Activated naive CD4-positive, alpha-beta T cell treated with anti-CD3 and anti-CD28 coated beads, Interleukin-2, amount 10 ng/mL, durations not matched to agents 5 hours and 36 hours (primary cell): ENCODE data around the gene GLB1L. TPM values are rescaled to one million over a fixed set of nuclear protein-coding genes. Genes with fewer than 3 reads are reported as not detected.

Experiments used
- microRNA-seq: library from miRNA; unstranded; fragments of <30 nt; microRNA quantifications from one replicate; pipeline ENCODE4 v1.2.0, GENCODE V29; 2022; ENCODE audit warnings: borderline microRNAs expressed, borderline replicate concordance
- total RNA-seq, 2 experiments: library from RNA; stranded (reverse); gene quantifications; one replicate each; pipeline ENCODE4 v1.2.3, GENCODE V29; 2021

The GLB1L gene
- total RNA-seq, result 1 to 10 TPM; 2.9 to 4.9 TPM

GRCh38 chr2:219245148-219245898 lies at the start of gene GLB1L, which contains the start of gene STK16:
Gene GLB1L (minus strand): TSS chr2:219245444. CDS start chr2:219243573, 1,871 bp downstream.
Gene STK16 (plus strand): TSS chr2:219245479. CDS start chr2:219246000, 521 bp downstream.

GRCh38 chr2:219279151-219279915 lies 34.1 kb upstream of the GLB1L start, which contains the start of gene DNAJB2:
Gene DNAJB2 (plus strand): TSS chr2:219279366. CDS start chr2:219279834, 468 bp downstream.

DNA sequence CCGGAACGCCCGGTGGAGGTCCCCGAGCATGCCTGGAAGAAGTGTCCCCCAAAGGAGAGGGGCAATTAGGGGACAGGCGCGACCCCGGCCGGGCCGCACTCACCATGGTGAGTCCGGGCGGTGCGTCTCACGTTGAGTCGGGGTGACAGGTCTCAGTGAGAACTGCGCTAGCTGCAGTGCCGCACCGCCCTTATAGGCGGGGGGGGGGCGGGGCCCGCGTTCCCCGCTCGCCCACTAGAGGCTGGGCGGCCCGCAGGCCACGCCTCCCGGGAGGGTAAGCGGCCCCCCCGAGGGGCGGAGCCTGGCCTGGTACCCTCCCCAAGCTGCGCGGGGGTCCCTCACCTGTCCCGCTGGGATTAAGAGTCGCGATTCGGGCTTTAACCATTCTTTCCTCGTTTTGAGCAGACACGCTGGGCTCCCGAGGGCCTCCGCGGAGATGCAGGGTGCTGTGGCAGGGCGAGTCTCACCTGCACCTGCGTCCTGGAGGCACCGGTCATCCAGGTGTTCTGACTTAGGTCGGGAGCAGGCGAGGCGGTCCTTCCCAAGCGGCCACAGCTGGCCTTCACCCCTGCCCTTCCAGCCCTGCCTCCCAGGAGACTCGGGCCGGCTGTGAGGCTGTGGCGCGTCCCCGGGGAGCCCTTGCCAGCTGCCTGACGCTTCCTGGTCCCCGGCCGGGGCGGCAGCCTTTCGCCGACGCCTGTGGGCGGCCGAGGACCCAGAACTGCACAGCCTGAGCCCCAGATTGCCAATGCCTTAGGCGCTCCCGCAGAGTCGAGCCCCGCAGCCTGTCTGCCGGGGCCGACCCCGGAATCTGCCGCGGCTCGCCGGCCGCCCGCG lies 8.7 kb upstream of the GLB1L start, which contains the start of gene TUBA4A:
TUBA4A (minus strand) TSS at position 166 of the 837 bp plus-strand sequence; CDS start at position 106, 60 bp downstream.

DNA sequence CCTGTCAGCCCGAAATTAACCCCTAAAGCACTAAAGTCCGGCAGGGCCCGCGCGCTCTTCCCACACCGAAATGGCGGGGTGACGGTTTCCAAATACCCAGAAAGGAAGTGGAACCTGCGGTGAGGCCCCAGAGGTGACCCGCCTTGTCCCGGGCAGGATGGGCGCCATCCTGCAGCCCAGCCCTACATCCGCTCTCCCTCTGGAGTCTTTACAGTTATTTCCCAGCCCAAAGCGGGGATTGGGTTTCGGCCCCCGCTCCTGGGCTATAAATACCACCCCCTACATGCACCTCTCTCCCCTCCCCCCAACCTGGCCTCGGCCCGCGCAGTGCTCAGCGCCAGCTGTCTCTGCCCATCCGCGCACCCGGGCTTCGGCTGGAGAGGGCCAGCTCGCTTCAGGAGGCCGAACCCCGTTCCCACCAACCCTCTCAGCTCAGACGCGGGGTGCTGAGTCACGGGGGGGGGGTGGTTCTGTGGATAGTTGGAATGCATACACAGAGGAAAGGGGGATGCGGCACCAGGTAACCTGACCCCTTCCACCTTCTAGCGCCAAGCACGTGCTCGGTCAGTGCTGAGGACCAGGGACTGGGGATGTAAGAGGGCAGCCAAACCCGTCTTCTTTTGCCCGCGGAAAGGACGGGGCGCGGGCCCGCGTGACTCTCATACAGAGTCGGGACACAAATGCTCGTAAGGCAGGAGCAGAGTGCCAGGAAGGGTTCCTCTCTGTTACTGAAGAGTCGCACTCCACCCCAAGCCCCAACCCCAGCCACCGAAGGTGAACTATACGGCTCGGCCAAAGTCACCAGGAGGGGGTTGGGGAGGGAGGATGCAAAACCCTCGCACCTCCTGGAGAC lies 7.9 kb upstream of the GLB1L start, which contains the start of gene TUBA4B:
TUBA4B (plus strand) TSS at position 344 of the 853 bp plus-strand sequence; CDS start at position 509, 165 bp downstream.

DNA sequence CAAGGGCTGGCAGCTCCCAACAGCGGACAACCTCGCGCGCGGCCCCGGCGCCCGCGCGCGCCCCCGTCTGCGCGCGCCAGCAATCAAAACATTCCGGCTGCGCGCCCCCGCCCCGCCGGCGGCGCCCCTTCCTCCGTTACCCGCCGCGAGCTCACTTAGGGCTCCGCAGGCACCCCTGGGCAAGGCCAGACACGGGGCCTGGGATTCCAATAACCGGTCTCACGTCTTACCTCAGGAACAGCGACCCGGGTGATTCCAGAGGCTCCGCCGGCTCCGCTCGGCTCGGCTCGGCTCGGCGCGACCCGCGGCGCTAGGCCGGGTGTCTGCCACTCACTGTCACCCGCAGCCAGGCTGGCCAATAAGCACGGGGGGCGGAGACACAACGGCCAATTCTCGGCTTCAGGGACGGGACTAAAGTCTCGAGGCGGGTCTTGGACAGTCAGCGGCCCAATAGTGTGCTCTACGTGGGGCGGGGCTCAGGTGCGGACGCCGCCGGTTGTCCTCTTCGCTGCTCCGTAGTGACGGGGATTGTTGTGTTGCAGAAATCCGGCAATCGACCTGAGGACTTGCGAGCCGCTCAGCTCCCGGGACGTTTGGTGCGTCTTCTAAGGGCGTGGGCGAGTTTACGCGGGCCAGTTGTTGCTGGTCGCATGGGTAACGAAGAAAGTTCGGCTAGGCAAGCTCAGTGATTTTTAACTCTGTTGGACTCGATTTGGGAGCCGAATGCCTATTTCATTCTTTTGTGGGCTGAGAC lies 15.8 kb downstream of the GLB1L start, which contains the start of the genes ANKZF1 and ATG9A:
ANKZF1 (plus strand) TSS at position 502 of the 754 bp plus-strand sequence. CDS start 452 bp downstream, outside the sequence.
ATG9A (minus strand) TSS at position 332 of the 754 bp plus-strand sequence. CDS start 1,612 bp downstream, outside the sequence.

GRCh38 chr2:219218732-219219701 lies 26.2 kb downstream of the GLB1L start, which contains the start of gene ABCB6:
Gene ABCB6 (minus strand): TSS chr2:219218958. CDS start chr2:219218673, 285 bp downstream.

GRCh38 chr2:219206328-219207133 lies 38.7 kb downstream of the GLB1L start, which contains the start of gene ZFAND2B:
Gene ZFAND2B (plus strand): TSS chr2:219206782. CDS start chr2:219206988, 206 bp downstream.

Small RNAs within 50 kb of the gene (microRNA-seq; reads per million reads assigned to microRNA genes)
- gene MIR153-1, result not detected

Other genes starting within 250 kb of the GLB1L start
- gene CFAP65, start 203.9 kb downstream of the GLB1L start, total RNA-seq, result not detected
- under 1 TPM in 1 of 2 experiments, not detected in 1; 0.10 TPM for gene IHH, start 184.5 kb downstream of the GLB1L start, total RNA-seq
- 10 to 100 TPM; 16.7 to 22.8 TPM for gene NHEJ1, start 84.6 kb downstream of the GLB1L start, total RNA-seq
- 1 to 10 TPM; 1.6 to 2.5 TPM for gene SLC23A3, start 75.4 kb downstream of the GLB1L start, total RNA-seq
- 10 to 100 TPM; 65.5 to 67.9 TPM for gene CNPPD1, start 68.5 kb downstream of the GLB1L start, total RNA-seq
- 100 to 1,000 TPM in 1 of 2 experiments, 10 to 100 TPM in 1; 99.6 to 106 TPM for gene RETREG2, start 67.2 kb downstream of the GLB1L start, total RNA-seq
- 10 to 100 TPM; 52.4 to 54.4 TPM for gene ZFAND2B, start 38.7 kb downstream of the GLB1L start, total RNA-seq
- 10 to 100 TPM; 11.0 to 11.8 TPM for gene ABCB6, start 26.5 kb downstream of the GLB1L start, total RNA-seq
- 10 to 100 TPM; 50.3 to 54.3 TPM for gene ATG9A, start 15.8 kb downstream of the GLB1L start, total RNA-seq
- 100 to 1,000 TPM; 149 to 167 TPM for gene ANKZF1, start 15.6 kb downstream of the GLB1L start, total RNA-seq
- gene STK16, start within 50 bp of the GLB1L start, total RNA-seq, result 10 to 100 TPM; 35.1 to 36.1 TPM
- not detected for gene TUBA4B, start 7.8 kb upstream of the GLB1L start, total RNA-seq
- 100 to 1,000 TPM; 217 to 228 TPM for gene TUBA4A, start 8.5 kb upstream of the GLB1L start, total RNA-seq
- gene DNAJB2, start 33.9 kb upstream of the GLB1L start, total RNA-seq, result 10 to 100 TPM; 40.7 to 42.6 TPM
- gene PTPRN, start 64.0 kb upstream of the GLB1L start, total RNA-seq, result not detected
- gene RESP18, start 87.3 kb upstream of the GLB1L start, total RNA-seq, result not detected
- gene DNPEP, start 142.5 kb upstream of the GLB1L start, total RNA-seq, result 10 to 100 TPM; 53.6 to 64.0 TPM
- not detected for gene DES, start 172.9 kb upstream of the GLB1L start, total RNA-seq
- gene SPEG, start 189.4 kb upstream of the GLB1L start, total RNA-seq, result 1 to 10 TPM; 1.5 to 1.7 TPM